ENCODE measurements around the gene AGPAT2.
A peak's percentile ranks its signal among the peaks of the same experiment; 100 is the strongest.

AGPAT2 gene

GRCh38 chr9:136672431-136673087 is 14.7 kb downstream of the AGPAT2 start:
- no peak for DNase-seq

GRCh38 chr9:136671646-136672430 is 15.4 kb downstream of the AGPAT2 start:
- DNase-seq = peak; percentile 44

- DNase-seq = no peak
Measured at GRCh38 chr9:136671254-136671614, 16.0 kb downstream of the AGPAT2 start.

GRCh38 chr9:136670576-136671253 is 16.5 kb downstream of the AGPAT2 start:
- no peak for DNase-seq

GRCh38 chr9:136669791-136670464 is 17.3 kb downstream of the AGPAT2 start:
- no peak for DNase-seq

- no peak for DNase-seq
Measured at GRCh38 chr9:136668983-136669790, 18.1 kb downstream of the AGPAT2 start.

- DNase-seq = no peak
Measured at GRCh38 chr9:136667940-136668760, 19.1 kb downstream of the AGPAT2 start.

- DNase-seq = no peak
Measured at GRCh38 chr9:136667214-136667939, 19.9 kb downstream of the AGPAT2 start.

GRCh38 chr9:136666372-136667213 is 20.7 kb downstream of the AGPAT2 start:
- no peak for DNase-seq

GRCh38 chr9:136665704-136666371 is 21.4 kb downstream of the AGPAT2 start:
- peak; percentile 32 for DNase-seq

- no peak for DNase-seq
Measured at GRCh38 chr9:136665111-136665703, 22.1 kb downstream of the AGPAT2 start.

GRCh38 chr9:136664000-136664915 is 23.0 kb downstream of the AGPAT2 start:
- no peak for DNase-seq

GRCh38 chr9:136662656-136663581 is 24.3 kb downstream of the AGPAT2 start, which contains the start of gene EGFL7:
Gene EGFL7 (plus strand): TSS chr9:136662916. CDS start chr9:136668283, 5,367 bp downstream.
- no peak for DNase-seq

- DNase-seq = no peak
Measured at GRCh38 chr9:136662326-136662655, 25.0 kb downstream of the AGPAT2 start.

GRCh38 chr9:136661641-136662325 is 25.5 kb downstream of the AGPAT2 start:
- no peak for DNase-seq

- no peak for DNase-seq
Measured at GRCh38 chr9:136660971-136661550, 26.2 kb downstream of the AGPAT2 start.
